Left ventricle myocardium inferior (tissue), 1 donor: ENCODE measurements around the gene SLC35B4. TPM values are rescaled to one million over a fixed set of nuclear protein-coding genes. Genes with fewer than 3 reads are reported as not detected.

Source experiments
- DNase-seq: peaks from one replicate; pipeline ENCODE4 v3.0.0-alpha.2; 2020
- H3K27ac ChIP-seq: fragments of 200-600 bp; replicated peaks from 2 replicates; pipeline ENCODE4 v1.8.0; 2021
- H3K27me3 ChIP-seq: fragments of 200-600 bp; 2 replicates; pipeline ENCODE4 v1.8.0; 2021; ENCODE audit warnings: low read depth
- H3K36me3 ChIP-seq: fragments of 200-600 bp; 2 replicates; pipeline ENCODE4 v1.8.0; 2021
- H3K4me1 ChIP-seq: fragments of 200-600 bp; 2 replicates; pipeline ENCODE4 v1.8.0; 2021
- H3K4me3 ChIP-seq: fragments of 200-600 bp; 2 replicates; pipeline ENCODE4 v1.8.0; 2021; ENCODE audit warnings: mild to moderate bottlenecking, moderate library complexity
- H3K9me3 ChIP-seq: fragments of 200-600 bp; replicated peaks from 2 replicates; pipeline ENCODE4 v1.8.0; 2021
- intact Hi-C: fragments of 100-400 bp; cut with micrococcal nuclease; formaldehyde crosslinking; loops from one replicate; pipeline ENCODE4 v1.11.0; 2022
- total RNA-seq: library from RNA; stranded (reverse); fragmentation: NEBNext Ultra II Directional; extraction: Animal tissue kit (Norgen Biotek cat#: 25700); gene quantifications from one replicate; pipeline ENCODE4 v1.2.1, GENCODE V29; 2021
- TF ChIP-seq, protein P1 (sequence below): fragments of 200-600 bp; IDR thresholded peaks from 2 replicates; pipeline ENCODE4 v1.8.0; 2021; ENCODE audit warnings: antibody characterized with exemption, mild to moderate bottlenecking, borderline replicate concordance
- donor health status: DM: no; HTN: yes; CAD: no; lungs with severe emphysema.

SLC35B4 gene
- total RNA-seq, 1 donor from 2014 or later = 5.1 TPM

DNA sequence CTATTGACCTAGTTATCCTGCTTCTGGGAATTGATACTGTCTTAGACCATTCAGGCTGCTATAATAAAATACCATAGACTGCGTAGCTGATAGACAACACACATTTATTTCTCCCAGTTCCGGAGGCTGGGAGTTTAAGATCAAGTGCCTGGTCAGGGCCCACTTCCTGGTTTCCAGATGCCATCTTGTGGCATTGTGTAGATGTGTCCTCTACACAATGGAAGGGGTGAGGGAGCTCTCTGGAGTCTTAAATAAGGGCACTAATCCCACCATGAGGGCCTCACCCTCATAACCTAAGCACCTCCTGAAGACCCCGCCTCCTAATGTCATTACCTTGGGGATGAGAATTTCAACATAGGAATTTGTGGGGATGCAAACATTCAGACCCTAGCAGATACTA lies 62.4 kb downstream of the SLC35B4 start:
- intact Hi-C loops = no loop called here
- TF ChIP-seq, protein P1, sequence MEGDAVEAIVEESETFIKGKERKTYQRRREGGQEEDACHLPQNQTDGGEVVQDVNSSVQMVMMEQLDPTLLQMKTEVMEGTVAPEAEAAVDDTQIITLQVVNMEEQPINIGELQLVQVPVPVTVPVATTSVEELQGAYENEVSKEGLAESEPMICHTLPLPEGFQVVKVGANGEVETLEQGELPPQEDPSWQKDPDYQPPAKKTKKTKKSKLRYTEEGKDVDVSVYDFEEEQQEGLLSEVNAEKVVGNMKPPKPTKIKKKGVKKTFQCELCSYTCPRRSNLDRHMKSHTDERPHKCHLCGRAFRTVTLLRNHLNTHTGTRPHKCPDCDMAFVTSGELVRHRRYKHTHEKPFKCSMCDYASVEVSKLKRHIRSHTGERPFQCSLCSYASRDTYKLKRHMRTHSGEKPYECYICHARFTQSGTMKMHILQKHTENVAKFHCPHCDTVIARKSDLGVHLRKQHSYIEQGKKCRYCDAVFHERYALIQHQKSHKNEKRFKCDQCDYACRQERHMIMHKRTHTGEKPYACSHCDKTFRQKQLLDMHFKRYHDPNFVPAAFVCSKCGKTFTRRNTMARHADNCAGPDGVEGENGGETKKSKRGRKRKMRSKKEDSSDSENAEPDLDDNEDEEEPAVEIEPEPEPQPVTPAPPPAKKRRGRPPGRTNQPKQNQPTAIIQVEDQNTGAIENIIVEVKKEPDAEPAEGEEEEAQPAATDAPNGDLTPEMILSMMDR = no peak
- no peaks in the 10 kb centered on the region for H3K27me3 ChIP-seq
- H3K27ac ChIP-seq = no peak overlapping the region
- no peaks in the 10 kb centered on the region for H3K36me3 ChIP-seq
- H3K4me3 ChIP-seq = no peak overlapping the region
- no peaks in the 10 kb centered on the region for H3K4me1 ChIP-seq
- no peaks in the 10 kb centered on the region for H3K9me3 ChIP-seq
- DNase-seq = no peak

DNA sequence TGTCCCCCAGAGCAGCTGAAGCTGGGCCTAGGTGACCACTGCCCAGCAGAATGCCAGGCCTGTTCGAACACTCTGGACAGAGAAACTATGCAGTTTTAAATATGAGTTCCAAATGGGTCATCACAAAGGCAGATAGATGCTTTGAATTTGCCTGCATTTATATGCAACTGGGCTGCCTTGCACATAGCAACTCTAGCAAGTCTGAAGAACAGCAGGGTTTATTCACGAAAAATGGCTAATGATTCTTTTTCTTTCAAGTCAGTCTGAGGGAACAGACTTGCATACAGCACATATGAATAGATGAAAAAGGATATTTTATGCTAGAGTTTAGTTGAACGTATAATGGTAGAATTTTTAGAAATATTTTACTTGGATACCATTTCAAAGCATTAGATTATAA lies 68.5 kb downstream of the SLC35B4 start:
- no peak for DNase-seq
- Histone ChIP-seq H3K9me3 (peaks cover 7% of the 10 kb centered on the region), H3K27me3 (no peaks in the 10 kb centered on the region), H3K27ac (no peak overlapping the region), H3K36me3 (no peaks in the 10 kb centered on the region), H3K4me3 (no peak overlapping the region), H3K4me1 (no peaks in the 10 kb centered on the region)
- TF ChIP-seq, protein P1 = no peak
- intact Hi-C loops = no loop called here

DNA sequence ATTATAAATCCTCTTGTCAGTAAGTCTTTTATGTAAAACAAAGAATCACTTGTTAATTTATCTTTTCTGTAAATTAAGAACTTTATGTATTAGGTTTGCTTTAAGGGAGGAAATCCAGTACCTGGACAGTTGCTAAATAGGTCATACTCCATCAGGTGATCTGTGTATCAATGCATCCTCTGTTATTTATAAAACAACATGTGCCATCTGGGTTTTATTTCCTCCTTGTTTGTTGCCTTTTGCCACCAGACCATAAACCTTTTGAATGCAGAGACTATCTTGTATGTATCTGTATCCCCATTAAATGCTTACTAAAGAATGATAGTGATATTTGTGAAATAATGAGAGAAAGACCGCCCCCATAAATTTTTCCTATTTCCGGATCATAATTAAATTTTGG lies 70.0 kb downstream of the SLC35B4 start:
- Histone ChIP-seq H3K4me1 (no peaks in the 10 kb centered on the region), H3K27ac (no peak overlapping the region), H3K27me3 (no peaks in the 10 kb centered on the region), H3K36me3 (no peaks in the 10 kb centered on the region), H3K9me3 (peaks cover 7% of the 10 kb centered on the region), H3K4me3 (no peak overlapping the region)
- intact Hi-C loops = no loop called here
- TF ChIP-seq, protein P1 = no peak
- no peak for DNase-seq

DNA sequence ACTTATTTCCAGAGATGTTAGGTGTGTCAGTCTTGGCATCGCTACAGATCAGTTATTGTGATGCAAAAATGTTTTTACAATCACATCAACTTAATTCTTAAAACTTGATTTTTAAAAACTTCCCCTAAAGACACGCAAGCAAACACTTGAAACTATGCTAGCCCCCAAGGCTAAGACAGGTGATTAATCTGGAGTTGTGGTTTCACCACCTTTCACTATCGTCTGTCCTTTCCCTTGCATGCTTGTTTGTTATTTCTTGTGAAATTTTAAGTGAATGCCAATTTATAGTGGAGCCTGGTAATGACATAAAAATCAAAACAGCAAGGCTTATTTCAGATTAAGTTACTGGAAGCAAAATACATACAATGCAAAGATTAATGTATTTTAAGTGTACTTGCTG lies 70.4 kb downstream of the SLC35B4 start:
- H3K27ac ChIP-seq = no peak overlapping the region
- H3K4me1 ChIP-seq = no peaks in the 10 kb centered on the region
- peaks cover 9% of the 10 kb centered on the region for H3K9me3 ChIP-seq
- intact Hi-C loops = no loop called here
- no peak for DNase-seq
- H3K36me3 ChIP-seq = no peaks in the 10 kb centered on the region
- TF ChIP-seq, protein P1 = no peak
- no peak overlapping the region for H3K4me3 ChIP-seq
- H3K27me3 ChIP-seq = no peaks in the 10 kb centered on the region

DNA sequence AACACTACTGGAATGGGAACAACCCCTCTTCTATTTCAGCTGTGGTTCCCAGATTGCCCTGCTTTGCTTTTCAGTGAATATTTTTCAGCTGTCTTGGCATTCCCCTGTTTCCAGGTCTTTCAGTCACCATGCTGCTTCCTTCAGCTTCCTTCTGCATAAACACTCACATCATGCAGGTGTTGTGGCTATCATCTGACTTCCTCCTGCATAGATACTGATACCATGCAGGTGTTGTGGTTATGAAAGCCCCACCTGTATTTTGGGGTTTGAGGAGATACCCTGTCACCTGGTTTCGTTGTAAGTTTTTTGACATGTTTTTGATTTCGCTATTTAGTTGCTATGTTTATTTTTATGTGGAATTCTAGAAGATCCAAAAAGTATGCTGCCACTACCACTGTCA lies 71.5 kb downstream of the SLC35B4 start:
- TF ChIP-seq, protein P1 = no peak

More for the DNA sequence above, 71.5 kb downstream of the SLC35B4 start:
- H3K27ac ChIP-seq = no peak overlapping the region
- no peaks in the 10 kb centered on the region for H3K36me3 ChIP-seq
- intact Hi-C loops = no loop called here
- H3K4me1 ChIP-seq = no peaks in the 10 kb centered on the region
- H3K4me3 ChIP-seq = no peak overlapping the region
- H3K9me3 ChIP-seq = peaks cover 20% of the 10 kb centered on the region
- no peaks in the 10 kb centered on the region for H3K27me3 ChIP-seq
- no peak for DNase-seq

Other genes with a start within 250 kb of the SLC35B4 start
- gene LRGUK, start 189.6 kb downstream of the SLC35B4 start, total RNA-seq = 0.19 TPM
- 280 TPM for gene AKR1B1, start 142.2 kb upstream of the SLC35B4 start, total RNA-seq
- gene AKR1B10, start 210.6 kb upstream of the SLC35B4 start, total RNA-seq = 0.22 TPM
- not detected for gene AKR1B15, start 232.2 kb upstream of the SLC35B4 start, total RNA-seq